Ishikawa (cell line): ENCODE data around the gene TLK1.

Source experiments
- CEBPB ChIP-seq: IDR thresholded peaks from 2 replicates; pipeline ENCODE4 v1.6.1; 2012
- CREB1 ChIP-seq: IDR thresholded peaks from 2 replicates; pipeline ENCODE4 v1.6.1; 2012; ENCODE audit warnings: low read depth
- EGR1 ChIP-seq: IDR thresholded peaks from 2 replicates; pipeline ENCODE4 v1.6.1; 2012
- EP300 ChIP-seq: IDR thresholded peaks from 2 replicates; pipeline ENCODE4 v1.6.1; 2012; ENCODE audit warnings: borderline replicate concordance
- FOXM1 ChIP-seq: IDR thresholded peaks from 2 replicates; pipeline ENCODE4 v1.6.1; 2012; ENCODE audit warnings: low read depth, borderline replicate concordance
- NFIC ChIP-seq: IDR thresholded peaks from 2 replicates; pipeline ENCODE4 v1.6.1; 2012
- RAD21 ChIP-seq: IDR thresholded peaks from 2 replicates; pipeline ENCODE4 v1.6.1; 2012; ENCODE audit warnings: low read depth
- TAF1 ChIP-seq: IDR thresholded peaks from 2 replicates; pipeline ENCODE4 v1.6.1; 2012; ENCODE audit warnings: low read depth, mild to moderate bottlenecking
- TCF12 ChIP-seq: IDR thresholded peaks from 2 replicates; pipeline ENCODE4 v1.6.1; 2012; ENCODE audit warnings: low read depth
- TEAD4 ChIP-seq: IDR thresholded peaks from 2 replicates; pipeline ENCODE4 v1.6.1; 2012
- YY1 ChIP-seq: IDR thresholded peaks from 2 replicates; pipeline ENCODE4 v1.6.1; 2012; ENCODE audit warnings: low read depth
- ZBTB7A ChIP-seq: IDR thresholded peaks from 2 replicates; pipeline ENCODE4 v1.6.1; 2012; ENCODE audit warnings: low read depth
- TF ChIP-seq, protein P1 (sequence below): IDR thresholded peaks from 2 replicates; pipeline ENCODE4 v1.6.1; 2012
- TF ChIP-seq, protein P2 (sequence below): IDR thresholded peaks from 2 replicates; pipeline ENCODE4 v1.6.1; 2012
- TF ChIP-seq, protein P3 (sequence below): IDR thresholded peaks from 2 replicates; pipeline ENCODE4 v1.6.1; 2012; ENCODE audit warnings: low read depth, mild to moderate bottlenecking

Gene TLK1

DNA sequence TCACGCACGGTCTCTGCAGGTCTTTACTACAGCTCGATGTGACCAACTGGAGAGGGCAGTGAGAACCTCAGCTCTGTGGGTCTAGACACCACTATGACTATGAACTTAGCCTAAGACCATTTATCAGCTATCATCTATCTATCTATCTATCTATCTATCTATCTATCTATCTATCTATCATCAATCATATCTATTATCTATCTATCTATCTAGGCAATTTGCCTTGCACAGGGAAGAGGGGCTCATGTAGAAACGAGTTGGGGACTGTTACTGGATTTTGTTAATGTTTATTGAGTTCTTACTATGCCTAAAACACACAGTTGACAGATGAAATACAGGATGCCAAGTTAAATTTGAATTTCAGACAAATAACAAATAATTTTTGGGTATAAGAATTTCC, 41.1 kb upstream of the TLK1 start:
- TF ChIP-seq NFIC: no peak
- TF ChIP-seq, protein P1, sequence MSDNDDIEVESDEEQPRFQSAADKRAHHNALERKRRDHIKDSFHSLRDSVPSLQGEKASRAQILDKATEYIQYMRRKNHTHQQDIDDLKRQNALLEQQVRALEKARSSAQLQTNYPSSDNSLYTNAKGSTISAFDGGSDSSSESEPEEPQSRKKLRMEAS: no peak
- no peak for TF ChIP-seq TEAD4
- TF ChIP-seq, protein P2, sequence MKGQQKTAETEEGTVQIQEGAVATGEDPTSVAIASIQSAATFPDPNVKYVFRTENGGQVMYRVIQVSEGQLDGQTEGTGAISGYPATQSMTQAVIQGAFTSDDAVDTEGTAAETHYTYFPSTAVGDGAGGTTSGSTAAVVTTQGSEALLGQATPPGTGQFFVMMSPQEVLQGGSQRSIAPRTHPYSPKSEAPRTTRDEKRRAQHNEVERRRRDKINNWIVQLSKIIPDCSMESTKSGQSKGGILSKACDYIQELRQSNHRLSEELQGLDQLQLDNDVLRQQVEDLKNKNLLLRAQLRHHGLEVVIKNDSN: no peak
- TF ChIP-seq, protein P3, sequence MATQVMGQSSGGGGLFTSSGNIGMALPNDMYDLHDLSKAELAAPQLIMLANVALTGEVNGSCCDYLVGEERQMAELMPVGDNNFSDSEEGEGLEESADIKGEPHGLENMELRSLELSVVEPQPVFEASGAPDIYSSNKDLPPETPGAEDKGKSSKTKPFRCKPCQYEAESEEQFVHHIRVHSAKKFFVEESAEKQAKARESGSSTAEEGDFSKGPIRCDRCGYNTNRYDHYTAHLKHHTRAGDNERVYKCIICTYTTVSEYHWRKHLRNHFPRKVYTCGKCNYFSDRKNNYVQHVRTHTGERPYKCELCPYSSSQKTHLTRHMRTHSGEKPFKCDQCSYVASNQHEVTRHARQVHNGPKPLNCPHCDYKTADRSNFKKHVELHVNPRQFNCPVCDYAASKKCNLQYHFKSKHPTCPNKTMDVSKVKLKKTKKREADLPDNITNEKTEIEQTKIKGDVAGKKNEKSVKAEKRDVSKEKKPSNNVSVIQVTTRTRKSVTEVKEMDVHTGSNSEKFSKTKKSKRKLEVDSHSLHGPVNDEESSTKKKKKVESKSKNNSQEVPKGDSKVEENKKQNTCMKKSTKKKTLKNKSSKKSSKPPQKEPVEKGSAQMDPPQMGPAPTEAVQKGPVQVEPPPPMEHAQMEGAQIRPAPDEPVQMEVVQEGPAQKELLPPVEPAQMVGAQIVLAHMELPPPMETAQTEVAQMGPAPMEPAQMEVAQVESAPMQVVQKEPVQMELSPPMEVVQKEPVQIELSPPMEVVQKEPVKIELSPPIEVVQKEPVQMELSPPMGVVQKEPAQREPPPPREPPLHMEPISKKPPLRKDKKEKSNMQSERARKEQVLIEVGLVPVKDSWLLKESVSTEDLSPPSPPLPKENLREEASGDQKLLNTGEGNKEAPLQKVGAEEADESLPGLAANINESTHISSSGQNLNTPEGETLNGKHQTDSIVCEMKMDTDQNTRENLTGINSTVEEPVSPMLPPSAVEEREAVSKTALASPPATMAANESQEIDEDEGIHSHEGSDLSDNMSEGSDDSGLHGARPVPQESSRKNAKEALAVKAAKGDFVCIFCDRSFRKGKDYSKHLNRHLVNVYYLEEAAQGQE: no peak
- TF ChIP-seq FOXM1: no peak

DNA sequence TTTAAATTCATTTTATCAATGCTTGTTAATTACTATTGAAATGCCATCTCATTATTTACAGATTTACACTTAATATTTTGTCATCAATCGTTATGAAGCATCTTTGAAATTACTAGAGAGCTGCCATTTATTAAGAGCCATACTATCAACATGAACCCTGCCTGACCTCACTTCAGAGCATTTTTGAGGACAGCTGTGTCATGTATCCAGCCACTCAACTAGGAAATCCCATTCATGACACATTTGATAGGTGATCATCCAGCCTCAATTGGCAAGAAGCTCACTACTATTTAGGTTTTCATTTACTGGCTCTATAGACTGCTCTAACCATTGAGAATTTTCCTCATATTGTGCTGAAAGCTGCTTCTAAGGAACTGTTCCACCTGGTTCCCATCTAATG, 40.6 kb upstream of the TLK1 start:
- TF ChIP-seq CEBPB: no peak
- TF ChIP-seq, protein P3: no peak
- no peak for TF ChIP-seq TAF1
- no peak for TF ChIP-seq EGR1
- TF ChIP-seq TCF12: no peak
- TF ChIP-seq YY1: no peak
- TF ChIP-seq, protein P1: no peak
- no peak for TF ChIP-seq RAD21
- TF ChIP-seq, protein P2: no peak
- TF ChIP-seq NFIC: no peak
- no peak for TF ChIP-seq CREB1
- no peak for TF ChIP-seq EP300
- no peak for TF ChIP-seq ZBTB7A
- no peak for TF ChIP-seq FOXM1
- no peak for TF ChIP-seq TEAD4

DNA sequence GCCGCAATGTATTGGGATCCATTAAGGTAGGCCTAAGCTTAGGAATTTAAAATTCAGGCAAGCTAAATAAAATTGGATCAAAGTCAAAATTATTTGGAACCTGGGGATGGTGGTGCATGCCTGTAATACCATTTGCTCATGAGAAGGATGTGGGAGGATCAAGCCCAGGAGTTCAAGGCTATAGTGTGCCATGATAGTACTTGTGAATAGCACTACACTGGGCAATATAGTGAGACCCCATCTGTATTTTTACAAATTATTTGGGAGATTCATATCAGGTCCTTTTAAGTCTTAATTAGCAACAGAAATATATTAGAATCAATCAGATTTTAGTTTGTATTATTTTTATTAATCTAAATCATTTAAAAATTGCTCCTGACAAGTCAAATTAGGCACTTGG, 39.8 kb upstream of the TLK1 start:
- TF ChIP-seq EP300 (no peak), TCF12 (no peak), CREB1 (no peak), TAF1 (no peak), RAD21 (no peak), TEAD4 (no peak), NFIC (no peak), CEBPB (no peak)
- TF ChIP-seq, protein P3: no peak
- TF ChIP-seq, protein P2: no peak

DNA sequence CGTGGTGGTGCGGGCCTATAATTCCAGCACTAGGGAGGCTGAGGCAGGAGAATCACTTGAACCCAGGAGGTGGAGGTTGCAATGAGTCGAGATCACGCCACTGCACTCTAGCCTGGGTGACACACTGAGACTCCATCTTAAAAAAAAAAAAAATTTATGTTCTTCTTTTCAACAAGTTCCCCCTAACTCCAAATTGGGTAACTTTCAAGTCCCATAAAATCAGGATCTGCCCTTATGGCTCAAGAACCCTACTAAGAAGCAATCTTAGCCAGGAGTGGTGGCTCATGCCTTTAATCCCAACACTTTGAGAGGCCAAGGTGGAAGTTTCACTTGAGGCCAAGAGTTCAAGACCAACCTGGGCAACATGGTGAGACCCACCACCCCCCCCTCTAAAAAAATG, 30.3 kb upstream of the TLK1 start:
- TF ChIP-seq NFIC: no peak
- no peak for TF ChIP-seq TAF1
- TF ChIP-seq YY1: no peak
- TF ChIP-seq, protein P3: no peak
- no peak for TF ChIP-seq EGR1
- TF ChIP-seq TEAD4: no peak
- TF ChIP-seq, protein P2: no peak
- TF ChIP-seq, protein P1: no peak
- no peak for TF ChIP-seq FOXM1
- no peak for TF ChIP-seq TCF12
- no peak for TF ChIP-seq EP300
- no peak for TF ChIP-seq RAD21
- no peak for TF ChIP-seq ZBTB7A
- no peak for TF ChIP-seq CEBPB
- TF ChIP-seq CREB1: no peak
